GM12864 (cell line): ENCODE results near the gene ALPK3.

Experiments used
- DNase-seq: peaks from one replicate; pipeline ENCODE4 v3.0.0-alpha.2; 2011; ENCODE audit warnings: low read depth
- H3K4me3 ChIP-seq: 2 replicates; pipeline ENCODE4 v1.5.1; 2011; ENCODE audit warnings: mild to moderate bottlenecking, low read depth, low read length, control low read depth
- TF ChIP-seq, protein P1 (sequence below): IDR thresholded peaks from 2 replicates; pipeline ENCODE4 v1.5.1; 2011; ENCODE audit warnings: low read depth, mild to moderate bottlenecking, moderate library complexity, low read length, control low read depth, inconsistent platforms; ENCODE audit errors: missing control alignments

ALPK3 gene

DNA sequence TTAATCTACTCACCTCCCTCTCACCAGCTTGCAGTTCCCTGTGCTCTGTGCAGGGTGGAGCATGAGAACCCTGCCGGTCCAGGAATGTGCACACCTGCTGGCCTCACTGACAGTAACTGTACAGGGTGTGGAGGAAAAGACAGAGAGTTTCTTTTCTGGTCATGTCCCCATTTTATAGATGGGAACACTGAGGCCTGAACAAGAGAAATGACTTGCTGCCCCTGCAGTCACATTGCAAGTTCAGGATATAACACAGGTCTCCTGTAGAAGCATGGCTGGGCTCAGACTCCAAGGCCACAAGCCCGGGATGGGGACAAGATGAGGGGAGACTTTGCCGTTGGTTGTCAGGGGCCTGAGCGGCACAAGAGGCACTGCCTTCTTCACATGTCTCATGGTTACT is 90.6 kb downstream of the ALPK3 start:
- TF ChIP-seq, protein P1, sequence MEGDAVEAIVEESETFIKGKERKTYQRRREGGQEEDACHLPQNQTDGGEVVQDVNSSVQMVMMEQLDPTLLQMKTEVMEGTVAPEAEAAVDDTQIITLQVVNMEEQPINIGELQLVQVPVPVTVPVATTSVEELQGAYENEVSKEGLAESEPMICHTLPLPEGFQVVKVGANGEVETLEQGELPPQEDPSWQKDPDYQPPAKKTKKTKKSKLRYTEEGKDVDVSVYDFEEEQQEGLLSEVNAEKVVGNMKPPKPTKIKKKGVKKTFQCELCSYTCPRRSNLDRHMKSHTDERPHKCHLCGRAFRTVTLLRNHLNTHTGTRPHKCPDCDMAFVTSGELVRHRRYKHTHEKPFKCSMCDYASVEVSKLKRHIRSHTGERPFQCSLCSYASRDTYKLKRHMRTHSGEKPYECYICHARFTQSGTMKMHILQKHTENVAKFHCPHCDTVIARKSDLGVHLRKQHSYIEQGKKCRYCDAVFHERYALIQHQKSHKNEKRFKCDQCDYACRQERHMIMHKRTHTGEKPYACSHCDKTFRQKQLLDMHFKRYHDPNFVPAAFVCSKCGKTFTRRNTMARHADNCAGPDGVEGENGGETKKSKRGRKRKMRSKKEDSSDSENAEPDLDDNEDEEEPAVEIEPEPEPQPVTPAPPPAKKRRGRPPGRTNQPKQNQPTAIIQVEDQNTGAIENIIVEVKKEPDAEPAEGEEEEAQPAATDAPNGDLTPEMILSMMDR = no peak
- H3K4me3 ChIP-seq = no peak overlapping the region
- DNase-seq = no peak

DNA sequence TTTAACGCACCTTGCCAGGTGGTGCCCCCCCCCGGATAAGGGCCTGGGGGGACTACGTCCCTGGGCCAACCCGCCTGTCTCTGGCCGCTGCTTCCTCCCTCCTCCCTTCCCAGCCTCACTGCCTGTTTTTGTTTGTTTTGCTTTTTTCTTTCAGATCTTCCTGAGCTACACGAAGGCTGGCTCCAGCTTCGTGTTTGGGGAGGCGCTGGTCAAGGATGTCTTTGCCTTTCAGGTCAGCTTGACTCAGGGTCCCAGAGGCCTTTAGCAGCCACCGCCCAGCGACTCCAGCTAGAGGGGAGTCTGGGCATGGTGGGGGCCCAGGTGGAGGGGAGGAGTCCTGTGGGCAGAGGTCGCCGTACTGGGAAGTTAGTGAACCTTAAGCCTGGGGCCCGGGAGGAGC is 91.4 kb downstream of the ALPK3 start:
- H3K4me3 ChIP-seq = no peak overlapping the region
- no peak for DNase-seq
- TF ChIP-seq, protein P1 = no peak

DNA sequence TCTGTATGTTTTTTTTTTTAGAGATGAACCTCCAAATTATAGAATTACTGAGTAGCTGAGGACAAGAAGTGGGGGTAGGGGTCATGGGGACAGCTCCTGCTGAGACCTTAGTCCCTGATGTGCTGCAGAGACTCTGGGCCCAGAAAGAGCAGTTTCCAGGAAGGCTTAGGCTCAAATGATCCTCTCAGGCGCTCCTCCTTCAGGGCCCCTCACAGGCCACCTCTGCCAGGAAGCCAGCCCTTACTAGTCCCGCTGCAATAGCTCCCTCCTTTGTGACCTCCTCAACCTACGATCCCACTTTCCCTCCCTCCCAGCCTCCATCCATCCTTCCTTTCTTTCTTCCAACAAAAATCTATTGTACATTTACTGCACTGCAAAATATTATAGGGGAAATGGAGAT is 91.9 kb downstream of the ALPK3 start:
- H3K4me3 ChIP-seq = no peak overlapping the region
- TF ChIP-seq, protein P1 = no peak
- DNase-seq = no peak

DNA sequence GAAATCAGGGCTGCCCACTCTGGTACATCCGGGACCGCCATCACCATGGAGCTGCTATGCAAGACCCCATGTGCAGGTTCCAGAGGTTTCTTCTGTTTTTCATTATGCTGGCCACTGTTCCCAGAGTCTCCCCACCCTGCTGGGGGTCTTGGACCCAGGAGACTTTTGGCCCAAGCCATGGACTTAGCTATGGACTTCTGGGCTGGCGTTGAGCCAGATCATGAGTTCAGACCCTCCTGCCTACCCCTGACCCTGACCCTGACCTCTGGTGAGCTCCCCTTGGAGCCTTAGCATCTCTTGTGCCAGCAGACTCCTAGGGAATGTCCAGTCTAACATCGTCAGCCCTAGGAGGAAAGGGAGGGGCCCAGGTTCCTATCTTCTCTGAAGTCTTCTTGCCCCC is 92.6 kb downstream of the ALPK3 start:
- H3K4me3 ChIP-seq = no peak overlapping the region
- TF ChIP-seq, protein P1 = no peak
- no peak for DNase-seq

DNA sequence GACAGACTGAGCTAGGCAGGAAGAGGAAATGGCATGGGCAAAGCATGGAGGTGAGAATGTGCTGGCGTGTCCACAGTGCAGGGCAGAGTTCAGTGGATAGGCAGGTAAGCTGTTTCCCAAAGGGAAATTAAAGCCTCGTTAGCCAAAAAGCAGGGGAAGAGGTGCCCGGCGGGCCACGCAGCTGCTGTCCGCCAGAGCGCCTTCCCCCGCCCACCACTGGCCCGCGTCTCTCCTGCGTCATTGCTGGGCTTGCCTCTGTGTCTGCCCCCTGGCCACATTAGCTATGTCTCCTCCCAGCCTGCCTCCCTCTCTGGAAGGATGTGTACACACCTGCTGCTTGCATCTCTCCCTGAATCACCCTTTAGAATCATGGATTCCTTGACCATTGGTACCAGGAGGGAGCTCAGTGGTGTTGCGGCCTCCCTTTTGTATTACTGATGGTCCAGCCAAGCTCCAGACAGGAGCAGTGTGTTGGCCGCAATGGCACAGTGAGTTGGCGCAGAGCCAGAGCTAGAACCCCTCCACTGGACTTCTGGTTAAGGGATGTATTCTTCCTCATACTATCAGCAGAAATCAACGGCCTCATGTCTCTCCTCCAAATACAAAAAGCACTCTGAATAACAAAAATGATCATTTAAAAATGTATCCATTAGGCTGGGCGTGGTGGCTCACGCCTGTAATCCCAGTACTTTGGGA is 93.9 kb downstream of the ALPK3 start:
- no peak for DNase-seq
- TF ChIP-seq, protein P1 = no peak
- H3K4me3 ChIP-seq = no peak overlapping the region

DNA sequence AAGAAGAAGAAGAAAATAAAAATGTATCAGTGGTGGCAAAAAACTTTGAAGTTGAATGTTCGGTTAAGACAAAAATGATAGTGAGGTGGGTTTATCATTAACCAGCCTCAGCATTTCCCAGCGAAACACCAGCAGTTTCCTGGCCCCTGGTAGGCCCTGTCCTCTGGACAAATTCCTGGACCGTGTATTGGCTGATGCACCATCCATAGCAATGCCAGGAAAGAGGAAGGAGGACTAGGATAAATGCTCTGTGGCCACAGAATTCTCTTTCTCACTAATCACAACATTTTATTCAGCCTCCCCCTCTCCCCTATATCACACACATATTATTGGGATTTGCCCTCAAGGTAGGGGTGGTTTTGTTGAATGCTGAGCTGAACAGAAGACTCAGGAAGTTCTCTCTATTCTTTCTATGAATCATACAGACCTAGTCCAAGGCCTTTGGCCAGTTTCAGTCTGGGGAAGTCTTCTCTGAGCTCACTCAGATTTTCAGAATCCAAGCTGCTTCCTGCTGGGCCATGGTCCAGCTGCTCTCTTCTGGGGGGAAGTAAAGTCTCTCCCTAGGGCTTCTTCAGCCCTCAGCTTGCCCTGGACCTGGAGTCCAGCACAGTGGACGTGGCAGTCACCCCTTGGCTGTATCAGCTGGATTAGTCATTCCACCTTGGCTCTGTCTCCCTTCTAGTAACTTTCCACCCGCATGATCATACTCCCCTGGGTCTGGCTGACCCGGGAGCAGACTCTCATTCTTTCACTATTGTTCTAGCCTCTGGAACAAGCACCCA is 94.9 kb downstream of the ALPK3 start:
- no peak overlapping the region for H3K4me3 ChIP-seq
- TF ChIP-seq, protein P1 = no peak
- DNase-seq = no peak

DNA sequence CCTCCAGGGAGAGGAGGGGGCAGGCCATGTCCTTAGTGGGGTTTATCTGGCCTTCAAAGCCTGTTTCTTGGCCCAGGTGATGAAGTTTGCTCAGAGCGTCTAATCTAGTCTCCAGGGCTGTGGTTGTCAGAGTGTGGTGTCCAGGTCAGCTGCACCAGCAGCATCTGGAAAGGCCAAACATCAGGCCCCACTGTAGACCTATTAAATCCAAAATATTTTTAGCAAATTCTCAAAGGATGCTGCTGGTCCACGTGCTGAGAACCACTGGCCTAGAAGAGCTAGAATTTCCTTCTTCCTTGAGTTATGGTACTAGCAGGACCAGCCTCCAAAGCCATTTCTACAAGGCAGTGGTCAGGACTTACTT is 96.2 kb downstream of the ALPK3 start:
- no peak overlapping the region for H3K4me3 ChIP-seq
- TF ChIP-seq, protein P1 = no peak
- no peak for DNase-seq
